CD4-positive, alpha-beta T cell treated with Interleukin-12 subunit alpha and Interleukin-12 subunit beta, for 1 hour (primary cell): ENCODE results near the gene GMEB2.

Experiments used
- DNase-seq: peaks from one replicate; pipeline ENCODE4 v3.0.0-alpha.2; 2020

The GMEB2 gene

DNA sequence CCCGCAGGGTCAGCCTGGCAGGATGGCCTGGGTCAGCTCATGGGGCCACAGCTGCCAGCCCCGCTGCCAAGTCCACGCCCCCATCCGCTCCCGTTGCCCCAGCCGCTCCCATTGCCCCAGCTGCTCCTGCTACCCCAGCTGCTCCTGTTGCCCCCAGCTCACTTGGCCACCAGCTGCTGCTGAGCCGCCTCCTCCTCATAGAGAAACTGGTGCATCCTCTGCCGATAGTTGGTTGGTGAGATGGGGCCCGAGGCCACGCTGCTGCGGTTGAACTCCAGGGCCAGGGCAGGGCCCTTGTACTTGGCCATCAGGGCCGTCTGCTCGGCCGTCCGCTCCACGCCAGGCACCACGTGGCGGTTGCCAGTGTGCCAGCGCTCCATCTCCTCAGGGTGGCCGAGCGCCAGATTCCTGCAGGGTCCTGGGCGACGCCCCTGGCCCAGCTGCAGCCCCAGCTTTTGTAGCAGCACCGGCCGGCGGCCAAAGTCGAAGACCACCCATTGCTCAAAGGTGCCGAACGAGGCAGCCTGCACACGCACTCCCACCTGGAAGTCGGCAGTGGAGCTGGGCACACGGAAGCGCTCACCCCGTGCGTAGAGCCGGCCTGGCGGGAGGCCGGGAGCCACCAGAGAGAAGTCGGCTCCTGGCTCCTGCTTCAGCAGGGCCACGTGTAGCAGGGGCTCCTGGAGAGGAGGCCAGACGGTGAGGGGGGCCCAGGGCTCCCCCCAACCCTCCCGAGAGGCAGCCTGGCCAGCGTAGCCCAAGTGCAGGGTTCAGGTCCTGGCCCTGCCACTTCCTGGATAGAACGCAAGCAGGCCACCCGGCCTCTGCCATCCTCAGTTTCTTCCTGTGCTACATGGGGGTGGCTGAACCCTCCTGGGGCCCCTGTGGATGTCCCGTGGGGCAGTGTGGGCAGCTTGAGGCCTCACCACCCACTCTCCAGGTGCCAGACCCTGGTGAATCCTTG lies 57.6 kb downstream of the GMEB2 start:
- no peak for DNase-seq

GRCh38 chr20:63568170-63568981 lies 58.5 kb downstream of the GMEB2 start:
- peak; percentile 23 for DNase-seq

DNA sequence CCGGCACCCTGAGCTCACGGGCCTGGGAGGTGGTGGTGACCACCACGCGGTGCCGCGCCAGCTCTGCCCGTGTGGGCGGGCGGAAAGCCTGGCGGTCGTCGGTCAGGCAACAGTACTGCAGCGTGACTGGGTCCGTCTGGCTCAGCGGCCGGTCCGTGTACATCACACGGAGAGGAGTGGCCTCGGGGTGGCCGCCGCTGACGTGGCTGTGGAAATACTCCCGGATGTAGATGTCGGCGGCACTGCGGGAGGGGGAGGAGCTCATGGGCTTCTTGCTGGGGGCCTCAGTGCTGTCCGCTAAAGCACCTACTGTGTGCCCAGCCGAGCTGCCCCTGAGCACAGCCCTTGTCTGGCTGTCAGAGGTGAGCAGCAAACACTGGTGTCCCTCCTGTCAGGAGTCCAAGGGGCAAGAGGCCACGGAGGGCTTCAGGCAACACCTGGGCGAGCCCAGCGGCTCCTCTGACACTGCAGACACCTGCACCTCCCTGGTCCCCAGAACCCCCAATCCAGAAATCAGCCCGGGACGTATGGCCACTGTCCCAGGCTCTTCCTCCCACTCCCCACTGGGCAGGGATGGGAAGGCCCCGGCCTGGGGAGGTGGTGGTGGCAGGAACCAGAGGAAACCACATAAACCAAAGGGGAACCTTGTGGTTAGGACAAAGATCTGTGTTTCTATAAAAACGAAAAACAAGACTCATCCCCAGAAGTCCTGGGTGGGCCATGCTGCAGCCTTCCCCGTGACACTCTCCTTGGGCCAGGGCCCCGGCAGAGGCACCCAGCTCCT lies 59.3 kb downstream of the GMEB2 start:
- peak; percentile 72 for DNase-seq

- no peak for DNase-seq
Measured at GRCh38 chr20:63567136-63567385, 59.8 kb downstream of the GMEB2 start.

DNA sequence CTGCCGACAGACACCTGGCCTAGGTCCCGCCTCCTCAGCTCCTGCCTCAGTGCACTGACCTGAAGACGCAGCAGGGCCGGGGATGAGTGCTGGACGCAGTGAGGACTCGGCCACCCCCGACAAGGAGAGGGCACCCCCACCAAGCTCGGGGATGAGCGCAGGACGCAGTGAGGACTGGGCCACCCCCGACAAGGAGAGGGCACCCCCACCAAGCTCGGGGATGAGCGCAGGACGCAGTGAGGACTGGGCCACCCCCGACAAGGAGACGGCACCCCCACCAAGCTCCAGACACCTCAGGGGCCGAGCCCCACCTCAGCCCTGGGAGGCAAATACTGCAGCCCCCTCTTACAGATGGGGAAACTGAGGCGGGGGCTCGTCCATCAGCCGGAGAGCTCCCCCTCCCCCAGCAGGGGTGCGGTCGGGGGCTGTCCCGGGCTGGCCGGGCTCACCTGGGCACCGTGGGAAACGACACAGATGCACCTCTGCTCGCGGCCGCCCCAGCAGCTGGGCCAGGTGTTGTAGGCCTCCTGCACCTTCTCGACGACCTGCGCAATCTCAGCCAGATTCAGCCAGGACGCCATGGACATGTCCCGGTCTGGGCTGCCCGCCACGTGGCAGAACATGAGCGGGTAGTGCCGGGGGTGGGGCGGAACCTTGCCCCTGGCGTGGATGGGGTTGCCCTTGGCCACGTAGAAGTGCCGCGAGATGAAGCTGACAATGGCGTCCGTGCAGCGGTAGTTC lies 60.3 kb downstream of the GMEB2 start:
- no peak for DNase-seq

DNA sequence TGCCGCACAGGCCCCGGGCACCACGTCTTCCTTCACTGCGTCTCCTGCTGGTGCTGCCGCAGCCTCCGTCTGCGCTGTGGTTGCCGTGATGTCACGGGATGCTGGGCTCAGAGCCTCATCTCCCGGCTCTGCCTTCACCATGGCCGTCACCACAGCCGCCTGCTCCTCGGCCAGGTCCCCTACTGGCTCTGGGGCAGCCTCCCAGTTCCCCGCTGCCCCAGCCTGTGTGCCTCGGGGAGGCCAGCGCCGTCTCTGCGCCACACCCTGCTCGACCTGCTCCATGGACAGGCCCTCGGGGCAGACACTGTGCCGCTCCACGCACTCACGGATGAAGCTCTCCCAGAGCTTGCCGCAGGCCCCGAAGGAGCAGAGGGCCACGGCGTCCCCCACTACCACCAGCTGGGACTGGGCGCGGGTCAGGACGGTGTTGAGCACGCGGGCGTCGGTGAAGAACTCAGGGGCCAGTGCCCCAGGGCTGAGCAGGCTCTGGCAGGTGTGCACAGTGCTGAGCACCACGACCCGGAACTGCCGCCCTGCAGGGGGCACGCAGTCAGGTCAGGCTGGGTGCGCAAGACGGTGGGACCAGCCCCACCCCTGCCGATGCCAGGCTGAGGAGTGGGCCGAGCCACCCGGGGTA lies 61.1 kb downstream of the GMEB2 start:
- DNase-seq: no peak

GRCh38 chr20:63565021-63565698 lies 61.7 kb downstream of the GMEB2 start:
- no peak for DNase-seq

DNA sequence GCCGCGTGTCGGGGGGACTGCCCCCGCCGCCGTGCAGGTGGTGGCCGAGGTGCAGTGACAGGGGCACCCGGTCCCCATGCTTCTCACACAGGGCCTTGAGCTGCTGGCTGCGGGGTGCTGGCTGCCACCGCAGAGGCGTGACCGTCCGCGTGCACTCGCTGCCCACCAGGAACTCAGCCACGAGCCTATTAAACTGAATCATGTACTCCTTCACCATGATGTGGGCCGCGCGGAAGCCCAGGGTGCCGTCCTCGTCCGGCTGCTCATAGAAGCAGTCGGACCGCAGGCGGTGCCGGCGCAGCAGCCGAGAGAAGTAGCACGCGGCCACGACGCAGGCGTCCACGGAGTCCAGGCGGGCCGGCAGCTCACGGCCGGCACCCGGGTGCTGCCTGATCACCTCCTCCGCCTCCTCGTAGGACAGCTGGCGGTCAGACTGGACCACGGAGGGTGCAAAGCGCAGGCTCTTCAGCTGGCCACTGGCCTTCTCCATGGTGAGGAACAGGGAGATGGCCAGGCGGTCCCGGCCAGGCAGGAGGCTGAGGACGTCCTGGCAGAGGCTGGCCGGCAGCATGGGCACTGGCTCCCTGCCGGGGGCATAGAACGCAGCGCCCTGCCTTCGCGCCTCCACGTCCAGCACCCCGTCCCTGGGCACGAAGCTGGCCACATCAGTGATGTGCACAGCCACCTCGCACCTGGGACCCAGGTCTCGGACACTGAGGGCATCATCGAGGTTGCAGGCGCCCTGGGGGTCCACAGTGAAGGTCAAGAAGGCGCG lies 62.7 kb downstream of the GMEB2 start:
- DNase-seq: no peak

- DNase-seq: no peak
Measured at GRCh38 chr20:63563225-63563935, 63.5 kb downstream of the GMEB2 start.

DNA sequence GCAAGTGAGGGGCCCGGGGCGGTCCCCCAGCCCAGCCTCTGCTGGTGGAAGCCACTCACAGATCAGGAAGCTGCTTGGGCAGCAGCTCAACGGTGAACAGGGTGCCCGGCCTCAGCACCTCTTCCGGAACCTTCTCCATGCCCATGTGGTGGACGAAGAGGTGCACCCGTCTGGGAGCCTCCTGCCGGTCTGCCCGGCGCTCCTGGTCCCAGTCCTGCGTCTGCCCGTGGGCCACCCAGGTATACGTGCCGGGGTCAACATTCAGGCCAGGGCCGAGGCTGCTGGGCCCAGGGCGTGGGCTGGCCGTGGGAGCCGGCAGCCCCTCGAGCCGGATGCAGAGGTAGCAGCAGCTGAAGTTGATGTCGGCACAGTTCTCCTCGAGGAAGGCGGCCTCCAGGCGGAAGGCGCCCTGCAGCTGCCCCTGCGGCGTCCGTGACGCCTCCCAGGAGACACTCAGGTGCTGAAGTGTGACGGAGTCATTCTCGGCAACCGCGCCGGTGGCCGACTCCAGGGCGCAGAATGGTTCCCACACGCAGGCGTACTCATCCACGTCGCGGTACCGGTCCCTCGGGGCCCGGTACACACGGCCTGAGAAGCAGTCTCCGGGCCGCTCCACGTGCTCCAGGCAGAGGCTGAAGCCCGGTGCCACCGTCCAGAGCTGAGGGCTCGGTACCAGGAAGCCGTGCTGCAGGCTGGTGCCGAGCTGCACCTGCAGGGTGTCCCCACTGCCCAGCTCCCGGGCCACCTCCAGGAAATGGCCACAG lies 64.3 kb downstream of the GMEB2 start:
- DNase-seq: no peak

DNA sequence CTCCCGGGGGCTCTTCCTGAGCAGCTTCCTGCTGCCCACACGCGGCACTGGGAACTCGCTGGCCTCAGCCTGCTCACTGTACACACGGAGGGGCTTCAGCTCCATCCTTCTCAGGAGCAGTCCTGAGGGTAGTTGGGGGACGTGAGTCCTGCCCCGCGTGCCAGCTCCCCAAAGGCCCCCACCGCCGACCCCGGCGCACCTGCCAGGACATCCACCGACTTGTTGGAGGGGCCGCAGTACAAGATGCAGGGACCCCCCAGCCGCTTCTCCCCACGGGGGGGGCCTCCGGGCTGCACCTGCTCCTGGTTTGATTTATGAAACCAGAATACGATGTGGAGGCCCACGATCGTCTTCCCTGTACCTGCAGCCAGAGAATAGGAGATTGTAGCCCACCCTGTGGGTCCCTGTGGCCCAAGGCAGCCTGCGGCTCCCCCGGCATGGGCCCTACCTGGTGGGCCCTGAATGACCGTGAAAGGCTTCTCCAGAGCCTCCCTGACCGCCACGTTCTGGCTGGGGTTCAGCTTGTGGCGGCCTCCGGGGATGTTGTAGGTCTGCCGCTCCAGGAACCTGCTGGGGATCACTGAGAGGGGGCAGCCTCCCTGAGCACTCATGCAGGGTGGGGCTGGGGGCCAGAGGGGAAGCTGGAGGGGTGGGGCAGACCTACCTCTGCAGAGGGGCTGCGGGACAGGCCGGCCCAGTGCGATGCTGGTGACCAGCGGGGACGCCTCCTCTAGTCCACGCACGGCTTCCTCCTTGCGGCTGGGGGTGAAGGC lies 65.1 kb downstream of the GMEB2 start:
- DNase-seq: no peak

DNA sequence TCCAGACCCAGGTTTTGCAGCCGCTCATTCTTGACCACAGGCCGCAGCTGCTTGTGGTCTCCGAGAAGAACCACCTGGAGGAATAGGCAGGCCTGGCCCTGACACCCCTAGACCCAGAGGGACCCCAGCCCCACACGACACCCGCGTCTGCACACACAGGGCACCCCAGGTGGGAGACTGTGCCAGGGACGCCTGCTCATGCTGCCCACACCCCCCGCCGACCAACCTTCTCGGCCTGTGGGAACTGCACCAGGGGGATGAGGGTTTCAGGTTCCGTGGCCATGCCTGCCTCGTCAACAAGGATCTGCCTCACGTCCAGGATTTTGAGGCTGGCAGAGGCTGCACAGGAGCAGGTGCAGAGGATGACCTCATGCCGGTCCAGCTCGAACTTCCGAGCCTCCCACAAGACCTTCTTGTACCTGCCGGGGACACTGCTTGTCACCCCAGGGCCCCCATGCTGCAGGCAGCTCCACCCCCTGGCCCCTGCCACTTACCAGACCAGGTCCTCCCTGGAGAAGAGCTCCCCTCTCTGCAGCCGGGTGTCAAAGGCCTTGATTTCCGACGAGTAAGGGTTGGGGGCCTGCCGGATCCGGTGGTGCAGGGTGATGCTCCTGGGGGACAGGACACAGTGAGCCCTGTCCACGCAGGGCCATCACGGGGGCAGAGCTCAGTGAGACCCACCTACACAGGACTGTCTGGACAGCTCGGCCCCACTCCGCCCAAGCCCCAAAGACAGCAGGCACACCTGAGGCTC lies 65.9 kb downstream of the GMEB2 start:
- DNase-seq: no peak

DNA sequence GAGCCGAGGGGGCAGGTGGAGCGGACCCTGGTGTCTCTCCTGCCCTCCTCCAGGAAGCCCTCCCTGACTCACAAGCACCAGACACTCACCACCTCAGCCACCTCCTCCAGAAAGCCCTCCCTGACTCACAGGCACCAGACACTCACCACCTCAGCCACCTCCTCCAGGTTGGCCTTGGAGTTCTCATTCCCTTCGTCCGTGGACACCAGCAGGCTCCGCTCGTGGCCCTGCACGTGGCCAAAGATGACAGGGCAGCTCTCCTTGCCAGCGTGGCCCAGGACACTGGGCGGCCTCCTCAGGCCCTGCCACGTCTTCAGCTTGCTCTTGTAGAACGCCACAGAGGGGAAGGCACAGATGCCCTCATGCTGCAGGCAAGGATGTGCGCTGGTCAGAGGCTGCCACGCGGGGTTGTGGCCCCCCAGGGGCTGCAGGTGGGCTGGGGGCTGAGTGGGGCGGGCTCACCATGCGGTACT lies 66.5 kb downstream of the GMEB2 start:
- DNase-seq: no peak

GRCh38 chr20:63559485-63560332 lies 67.2 kb downstream of the GMEB2 start:
- DNase-seq: peak; percentile 67

GRCh38 chr20:63558804-63559484 lies 68.0 kb downstream of the GMEB2 start:
- no peak for DNase-seq

DNA sequence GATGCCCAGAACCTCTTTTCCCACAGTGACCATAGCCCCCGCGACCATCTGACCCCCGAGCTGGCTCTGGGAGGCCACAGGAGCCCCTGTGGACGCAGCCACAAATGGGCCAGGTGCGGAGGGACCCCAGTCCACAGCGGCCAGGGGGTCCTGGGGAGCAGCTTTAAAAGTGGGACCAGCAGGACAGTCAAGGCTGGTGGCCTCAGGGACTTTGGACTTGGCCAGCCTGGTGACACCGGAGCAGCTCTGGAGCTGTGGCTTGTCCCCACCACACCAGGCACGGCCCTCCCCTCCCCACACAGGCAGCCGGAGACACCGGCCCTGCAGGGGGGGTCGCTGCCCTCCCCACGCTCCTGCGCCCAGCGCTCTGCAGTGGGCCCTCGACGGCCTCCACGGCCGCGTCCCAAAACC lies 69.4 kb downstream of the GMEB2 start:
- no peak for DNase-seq
